Measurements from ENCODE around the gene CCL13.

- TF ChIP-seq GATA3 (IDR thresholded peaks at IDR 0.05; ENCODE audit: low read depth, low read length), result no peak
- no peak for TF ChIP-seq GATA2 (IDR thresholded peaks at IDR 0.05; ENCODE audit: low read depth, low read length)
Observed at GRCh38 chr17:34379868-34380267, 23.6 kb downstream of the CCL13 start.

Data from SH-SY5Y (cell line).